Nephron (organoid): Measurements from ENCODE around the gene SHANK1.

ENCODE experiments used
- H3K27ac Mint-ChIP-seq, 3 experiments: 2 replicates each; pipeline ENCODE4 v1.8.0; 2020; ENCODE audit warnings: mixed read lengths in 3 of 3, mild to moderate bottlenecking in 2 of 3, moderate library complexity in 1 of 3
- H3K27me3 Mint-ChIP-seq: 2 replicates; pipeline ENCODE4 v1.8.0; 2021; ENCODE audit warnings: low read depth, mild to moderate bottlenecking, moderate library complexity, mixed read lengths
- H3K36me3 Mint-ChIP-seq: 2 replicates; pipeline ENCODE4 v1.8.0; 2020; ENCODE audit warnings: low read depth, mixed read lengths
- H3K4me1 Mint-ChIP-seq: 2 replicates; pipeline ENCODE4 v1.8.0; 2020; ENCODE audit warnings: mixed read lengths
- H3K4me3 Mint-ChIP-seq, 3 experiments: 2 replicates each; pipeline ENCODE4 v1.8.0; 2020; ENCODE audit warnings: mild to moderate bottlenecking in 3 of 3, mixed read lengths in 3 of 3, moderate library complexity in 2 of 3
- H3K9me3 Mint-ChIP-seq: 2 replicates; pipeline ENCODE4 v1.8.0; 2020; ENCODE audit warnings: mixed read lengths
- CTCF ChIP-seq, 3 experiments: fragments of 200-600 bp; sonication (generic); IDR thresholded peaks; one replicate each; pipeline ENCODE4 v1.5.0; 2021; ENCODE audit warnings: antibody characterized with exemption in 3 of 3; ENCODE audit not compliant: unreplicated experiment in 3 of 3

The SHANK1 gene

GRCh38 chr19:50741179-50741933, 21.8 kb upstream of the SHANK1 start:
- Mint-ChIP-seq H3K36me3 (no peaks in the 10 kb centered on the region), H3K27me3 (peaks cover 38% of the 10 kb centered on the region), H3K27ac (no peak overlapping the region), H3K9me3 (no peaks in the 10 kb centered on the region), H3K4me3 (no peak overlapping the region), H3K4me1 (no peaks in the 10 kb centered on the region)
- no peak for TF ChIP-seq CTCF (IDR thresholded peaks at IDR 0.05; ENCODE audit: unreplicated experiment in 3 of 3)

- no peak overlapping the region for H3K27ac Mint-ChIP-seq
- TF ChIP-seq CTCF (IDR thresholded peaks at IDR 0.05; ENCODE audit: unreplicated experiment in 3 of 3): no peak
- H3K9me3 Mint-ChIP-seq: no peaks in the 10 kb centered on the region
- H3K4me3 Mint-ChIP-seq: no peak overlapping the region
- H3K36me3 Mint-ChIP-seq: no peaks in the 10 kb centered on the region
- peaks cover 51% of the 10 kb centered on the region for H3K27me3 Mint-ChIP-seq
- H3K4me1 Mint-ChIP-seq: no peaks in the 10 kb centered on the region
Measured at GRCh38 chr19:50739914-50740426, 20.4 kb upstream of the SHANK1 start.

- TF ChIP-seq CTCF (IDR thresholded peaks at IDR 0.05; ENCODE audit: unreplicated experiment in 3 of 3): no peak
- no peaks in the 10 kb centered on the region for H3K4me1 Mint-ChIP-seq
- H3K4me3 Mint-ChIP-seq: no peak overlapping the region
- no peaks in the 10 kb centered on the region for H3K9me3 Mint-ChIP-seq
- H3K36me3 Mint-ChIP-seq: no peaks in the 10 kb centered on the region
- peaks cover 51% of the 10 kb centered on the region for H3K27me3 Mint-ChIP-seq
- no peak overlapping the region for H3K27ac Mint-ChIP-seq
Measured at GRCh38 chr19:50739132-50739913, 19.7 kb upstream of the SHANK1 start.

GRCh38 chr19:50736338-50736737, 16.7 kb upstream of the SHANK1 start:
- Mint-ChIP-seq H3K4me1 (no peaks in the 10 kb centered on the region), H3K4me3 (no peak overlapping the region), H3K27ac (no peak overlapping the region), H3K9me3 (no peaks in the 10 kb centered on the region), H3K27me3 (peaks cover 39% of the 10 kb centered on the region), H3K36me3 (no peaks in the 10 kb centered on the region)
- TF ChIP-seq CTCF (IDR thresholded peaks at IDR 0.05; ENCODE audit: unreplicated experiment in 3 of 3): no peak

GRCh38 chr19:50735869-50736268, 16.3 kb upstream of the SHANK1 start:
- TF ChIP-seq CTCF (IDR thresholded peaks at IDR 0.05; ENCODE audit: unreplicated experiment in 3 of 3): no peak
- Mint-ChIP-seq H3K27me3 (peaks cover 38% of the 10 kb centered on the region), H3K9me3 (no peaks in the 10 kb centered on the region), H3K27ac (no peak overlapping the region), H3K4me3 (no peak overlapping the region), H3K4me1 (no peaks in the 10 kb centered on the region), H3K36me3 (no peaks in the 10 kb centered on the region)
